ENCODE measurements around the gene LRMDA.

The LRMDA gene

GRCh38 chr10:75429159-75429827 is 2.1 kb upstream of the LRMDA start (continued):
- TF ChIP-seq TSHZ1 (tag by site-specific recombination; IDR thresholded peaks at IDR 0.05; ENCODE audit: borderline replicate concordance) (no peak), ZNF548 (tag by site-specific recombination; IDR thresholded peaks at IDR 0.05) (no peak), ZNF121 (tag by site-specific recombination; IDR thresholded peaks at IDR 0.05) (no peak), ZNF19 (tag by site-specific recombination; IDR thresholded peaks at IDR 0.05; ENCODE audit: low read depth) (no peak), ZFP69B (tag by site-specific recombination; IDR thresholded peaks at IDR 0.05) (no peak), MZF1 (tag by site-specific recombination; IDR thresholded peaks at IDR 0.05; ENCODE audit: borderline replicate concordance) (no peak), HIC1 (tag by site-specific recombination; IDR thresholded peaks at IDR 0.05) (no peak), ZNF600 (tag by site-specific recombination; IDR thresholded peaks at IDR 0.05) (0 out of 2 replicates have a peak, but pooled peaks have one; percentile 13), ZNF366 (tag by site-specific recombination; conservative IDR thresholded peaks at IDR 0.05) (0 out of 2 replicates have a peak, but pooled peaks have one; percentile 13), ZNF501 (tag by site-specific recombination; IDR thresholded peaks at IDR 0.05) (no peak)

- no peaks in the 10 kb centered on the region for H3K36me3 ChIP-seq (ENCODE audit: control insufficient read depth in 2 of 2, insufficient read depth in 1 of 2, low read length in 2 of 2)
- H3K4me1 ChIP-seq (ENCODE audit: control insufficient read depth, insufficient read depth, low read length) = peaks cover 24% of the 10 kb centered on the region; the same call in 1 of the 2 replicates
- no peak overlapping the region for H3K4me3 ChIP-seq (ENCODE audit: low read depth, low read length)
- peak overlapping the region; percentile 67; the same call in 1 of the 2 replicates for H3K27ac ChIP-seq (ENCODE audit: extremely low read depth, low read depth, low read length)
- ChIA-PET CTCF (interaction anchor here (0.5 kb wide), 1 partner anchor 27 kb away, joined by 4 read pairs; no protein-coding TSS in a partner anchor), POLR2A (interaction anchor here (1.4 to 4.2 kb wide), 2 partner anchors 28 to 30 kb away, joined by 3 to 15 read pairs; partner anchors contain the start of gene ZNF503)
- H3K9me3 ChIP-seq (ENCODE audit: control insufficient read depth, insufficient read depth, low read depth, low read length) = no peaks in the 10 kb centered on the region
- no peak for TF ChIP-seq ZNF423 (tag by site-specific recombination; IDR thresholded peaks at IDR 0.05)
- TF ChIP-seq ZNF416 (tag by site-specific recombination; IDR thresholded peaks at IDR 0.05) = no peak
- no peak for TF ChIP-seq ZNF561 (tag by site-specific recombination; IDR thresholded peaks at IDR 0.05; ENCODE audit: borderline replicate concordance)
- TF ChIP-seq ZNF18 (tag by site-specific recombination; IDR thresholded peaks at IDR 0.05) = no peak
- TF ChIP-seq SP3 (tag by site-specific recombination; IDR thresholded peaks at IDR 0.05) = no peak
- 0 out of 2 replicates have a peak, but pooled peaks have one; percentile 53 for TF ChIP-seq TCF7L2 (IDR thresholded peaks at IDR 0.05; ENCODE audit: borderline replicate concordance, low read depth, low read length)
- TF ChIP-seq BCL6B (tag by site-specific recombination; IDR thresholded peaks at IDR 0.05) = peak; percentile 75
- TF ChIP-seq ZNF398 (tag by site-specific recombination; IDR thresholded peaks at IDR 0.05) = 0 out of 2 replicates have a peak, but pooled peaks have one; percentile 22
- no peak for TF ChIP-seq ZNF155 (tag by site-specific recombination; IDR thresholded peaks at IDR 0.05)
- TF ChIP-seq ZNF549 (tag by site-specific recombination; IDR thresholded peaks at IDR 0.05) = no peak
- no peak for TF ChIP-seq ZBTB1 (tag by site-specific recombination; IDR thresholded peaks at IDR 0.05)
- TF ChIP-seq HIC1 (tag by site-specific recombination; IDR thresholded peaks at IDR 0.05) = no peak
Observed at GRCh38 chr10:75430000-75430763, 1.2 kb upstream of the LRMDA start.
